NCI-H524 (cell line): ENCODE measurements around the gene QRICH1.

ENCODE experiments used
- DNase-seq, 2 experiments: peaks; one replicate each; lab custom pipeline; 2025; lab: John Stamatoyannopoulos, UW

The QRICH1 gene

GRCh38 chr3:48997714-48998637, 95.9 kb downstream of the QRICH1 start:
- DNase-seq, result peak in 1 of 2 experiments; percentile 52

GRCh38 chr3:48997102-48997635, 96.7 kb downstream of the QRICH1 start:
- DNase-seq, result no peak

GRCh38 chr3:48996640-48997039, 97.2 kb downstream of the QRICH1 start:
- no peak for DNase-seq

GRCh38 chr3:48993834-48994233, 100.0 kb downstream of the QRICH1 start:
- no peak for DNase-seq

- no peak for DNase-seq
These were observed 101.9 kb downstream of the QRICH1 start for GRCh38 chr3:48991851-48992545.

- peak; percentile 37 to 63 for DNase-seq
These were observed 103.0 kb downstream of the QRICH1 start for GRCh38 chr3:48990636-48991469.

GRCh38 chr3:48989796-48990635, 103.9 kb downstream of the QRICH1 start, which contains the start of gene P4HTM:
Gene P4HTM (plus strand): TSS chr3:48990241. CDS start chr3:48990257, 16 bp downstream.
- peak; percentile 59 to 79 for DNase-seq

GRCh38 chr3:48989126-48989795, 104.6 kb downstream of the QRICH1 start:
- peak in 1 of 2 experiments; percentile 34 for DNase-seq

- no peak for DNase-seq
These were observed 108.0 kb downstream of the QRICH1 start for GRCh38 chr3:48985831-48986376.

- DNase-seq, result no peak
These were observed 109.2 kb downstream of the QRICH1 start for GRCh38 chr3:48984663-48985062.

GRCh38 chr3:48983096-48983495, 110.8 kb downstream of the QRICH1 start:
- DNase-seq, result no peak

GRCh38 chr3:48982686-48983085, 111.2 kb downstream of the QRICH1 start:
- no peak for DNase-seq

GRCh38 chr3:48982016-48982415, 111.9 kb downstream of the QRICH1 start:
- no peak for DNase-seq

GRCh38 chr3:48980295-48980694, 113.6 kb downstream of the QRICH1 start:
- DNase-seq, result no peak
